Esophagus muscularis mucosa (tissue), 3 donors: ENCODE measurements around the gene CCDC88C.

Experiments used
- POLR2A ChIP-seq: fragments of 450-650 bp; IDR thresholded peaks from one replicate; pipeline ENCODE4 v1.6.1; 2017; ENCODE audit warnings: antibody characterized with exemption, moderate library complexity, mild to moderate bottlenecking, low read depth
- POLR2AphosphoS5 ChIP-seq, 2 donors: sonication (generic); formaldehyde crosslinking; IDR thresholded peaks; one replicate each; pipeline ENCODE4 v1.6.1; 2017; ENCODE audit warnings: antibody characterized with exemption in 2 of 2
- TF ChIP-seq, protein P1 (sequence below), 3 experiments: fragments of 200-600 bp in 2 of 3; fragments of 450-650 bp in 1 of 3; sonication (generic) in 2 of 3; IDR thresholded peaks; one replicate each; pipeline ENCODE4 v1.5.1; 2017 to 2019; ENCODE audit warnings: antibody characterized with exemption in 3 of 3, mild to moderate bottlenecking in 2 of 3, moderate library complexity in 1 of 3

GRCh38 chr14:91223028-91223783 lies 194.4 kb downstream of the CCDC88C start:
- TF ChIP-seq, protein P1, sequence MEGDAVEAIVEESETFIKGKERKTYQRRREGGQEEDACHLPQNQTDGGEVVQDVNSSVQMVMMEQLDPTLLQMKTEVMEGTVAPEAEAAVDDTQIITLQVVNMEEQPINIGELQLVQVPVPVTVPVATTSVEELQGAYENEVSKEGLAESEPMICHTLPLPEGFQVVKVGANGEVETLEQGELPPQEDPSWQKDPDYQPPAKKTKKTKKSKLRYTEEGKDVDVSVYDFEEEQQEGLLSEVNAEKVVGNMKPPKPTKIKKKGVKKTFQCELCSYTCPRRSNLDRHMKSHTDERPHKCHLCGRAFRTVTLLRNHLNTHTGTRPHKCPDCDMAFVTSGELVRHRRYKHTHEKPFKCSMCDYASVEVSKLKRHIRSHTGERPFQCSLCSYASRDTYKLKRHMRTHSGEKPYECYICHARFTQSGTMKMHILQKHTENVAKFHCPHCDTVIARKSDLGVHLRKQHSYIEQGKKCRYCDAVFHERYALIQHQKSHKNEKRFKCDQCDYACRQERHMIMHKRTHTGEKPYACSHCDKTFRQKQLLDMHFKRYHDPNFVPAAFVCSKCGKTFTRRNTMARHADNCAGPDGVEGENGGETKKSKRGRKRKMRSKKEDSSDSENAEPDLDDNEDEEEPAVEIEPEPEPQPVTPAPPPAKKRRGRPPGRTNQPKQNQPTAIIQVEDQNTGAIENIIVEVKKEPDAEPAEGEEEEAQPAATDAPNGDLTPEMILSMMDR (IDR thresholded peaks at IDR 0.05): no peak
- no peak for TF ChIP-seq POLR2AphosphoS5 (IDR thresholded peaks at IDR 0.05)
- TF ChIP-seq POLR2A: no peak
